Esophagus muscularis mucosa (tissue), 4 donors: ENCODE results near the gene AGBL1. TPM values are rescaled to one million over a fixed set of nuclear protein-coding genes. Genes with fewer than 3 reads are reported as not detected.

Experiments used
- DNase-seq: peaks from one replicate; pipeline ENCODE4 v3.0.0-alpha.2; 2017; ENCODE audit errors: extremely low spot score
- H3K27ac ChIP-seq, 4 donors: fragments of 200-600 bp; sonication (generic); replicated peaks in 1 of 4; 1 replicate in 3 of 4; 2 replicates in 1 of 4; pipeline ENCODE4 v1.5.1; 2016 to 2019; ENCODE audit warnings: mild to moderate bottlenecking in 1 of 4
- H3K27me3 ChIP-seq, 4 donors: fragments of 200-600 bp; sonication (generic); one replicate each; pipeline versions ENCODE4 v1.5.1 to v1.6.0; 2016 to 2019
- H3K36me3 ChIP-seq, 4 donors: fragments of 200-600 bp; sonication (generic); one replicate each; pipeline ENCODE4 v1.5.1; 2016 to 2019
- H3K4me1 ChIP-seq, 4 donors: fragments of 200-600 bp; sonication (generic); one replicate each; pipeline ENCODE4 v1.5.1; 2016 to 2019
- H3K4me3 ChIP-seq, 4 donors: fragments of 200-600 bp; sonication (generic); 1 replicate in 2 of 4; 2 replicates in 2 of 4; pipeline ENCODE4 v1.5.1; 2016 to 2019; ENCODE audit warnings: mild to moderate bottlenecking in 4 of 4, moderate library complexity in 1 of 4
- H3K9me3 ChIP-seq, 4 donors: fragments of 200-600 bp; sonication (generic); 1 replicate in 3 of 4; 2 replicates in 1 of 4; pipeline ENCODE4 v1.5.1; 2016 to 2019
- EP300 ChIP-seq: sonication (generic); formaldehyde crosslinking; IDR thresholded peaks from one replicate; pipeline ENCODE4 v1.6.1; 2017; ENCODE audit warnings: antibody characterized with exemption
- POLR2A ChIP-seq: fragments of 450-650 bp; IDR thresholded peaks from one replicate; pipeline ENCODE4 v1.6.1; 2017; ENCODE audit warnings: antibody characterized with exemption, moderate library complexity, mild to moderate bottlenecking, low read depth
- POLR2AphosphoS5 ChIP-seq, 2 donors: sonication (generic); formaldehyde crosslinking; IDR thresholded peaks; one replicate each; pipeline ENCODE4 v1.6.1; 2017; ENCODE audit warnings: antibody characterized with exemption in 2 of 2
- WGBS: methylation state at CpG from one replicate; pipeline ENCODE4 v1.1.5; 2018; 5-methylcytosine and 5-hydroxymethylcytosine counted together
- intact Hi-C: fragments of 100-400 bp; cut with DNase I; formaldehyde crosslinking; loops from one replicate; pipeline ENCODE4 v1.15.1; 2023
- total RNA-seq, 4 donors: library from RNA; depleted of rRNA; stranded (reverse); fragments of >200 nt; gene quantifications; one replicate each; pipeline versions ENCODE4 v1.1.0 to v1.2.1, GENCODE V29; 2016
- TF ChIP-seq, protein P1 (sequence below), 3 experiments: fragments of 200-600 bp in 2 of 3; fragments of 450-650 bp in 1 of 3; sonication (generic) in 2 of 3; IDR thresholded peaks; one replicate each; pipeline ENCODE4 v1.5.1; 2017 to 2019; ENCODE audit warnings: antibody characterized with exemption in 3 of 3, mild to moderate bottlenecking in 2 of 3, moderate library complexity in 1 of 3

The AGBL1 gene
- total RNA-seq, 4 donors from 2014 or later = 0.06 TPM; not detected in 3

DNA sequence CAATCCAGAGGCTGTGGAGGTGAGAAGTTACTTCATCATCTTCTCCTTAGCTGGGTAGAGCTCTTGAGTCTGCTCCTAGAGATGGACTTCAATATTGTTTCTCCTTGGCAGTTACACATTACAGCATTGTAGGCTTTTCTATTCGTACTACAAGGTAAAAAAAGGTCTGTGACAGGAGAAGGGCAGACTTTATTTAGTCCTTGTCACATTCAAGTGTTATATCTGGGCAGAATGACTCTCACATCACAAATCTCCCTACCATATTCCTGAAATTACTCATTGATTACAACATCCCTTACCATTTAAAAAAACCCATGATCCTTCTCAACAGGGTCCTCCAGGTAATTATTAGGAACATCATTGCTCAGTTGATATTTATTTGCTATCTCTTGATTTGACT is 75.0 kb downstream of the AGBL1 start:
- 65% methylated on average over 1 of the region's 1 CpG for WGBS
- DNase-seq = no peak
- intact Hi-C loops = no loop called here
- H3K27ac ChIP-seq = no peak overlapping the region
- no peaks in the 10 kb centered on the region for H3K27me3 ChIP-seq
- H3K4me3 ChIP-seq = no peak overlapping the region
- H3K9me3 ChIP-seq = peaks cover 0 to 13% (median 0%) of the 10 kb centered on the region in 4 donors
- TF ChIP-seq POLR2A (no peak), EP300 (no peak), POLR2AphosphoS5 (IDR thresholded peaks at IDR 0.05) (no peak)
- TF ChIP-seq, protein P1, sequence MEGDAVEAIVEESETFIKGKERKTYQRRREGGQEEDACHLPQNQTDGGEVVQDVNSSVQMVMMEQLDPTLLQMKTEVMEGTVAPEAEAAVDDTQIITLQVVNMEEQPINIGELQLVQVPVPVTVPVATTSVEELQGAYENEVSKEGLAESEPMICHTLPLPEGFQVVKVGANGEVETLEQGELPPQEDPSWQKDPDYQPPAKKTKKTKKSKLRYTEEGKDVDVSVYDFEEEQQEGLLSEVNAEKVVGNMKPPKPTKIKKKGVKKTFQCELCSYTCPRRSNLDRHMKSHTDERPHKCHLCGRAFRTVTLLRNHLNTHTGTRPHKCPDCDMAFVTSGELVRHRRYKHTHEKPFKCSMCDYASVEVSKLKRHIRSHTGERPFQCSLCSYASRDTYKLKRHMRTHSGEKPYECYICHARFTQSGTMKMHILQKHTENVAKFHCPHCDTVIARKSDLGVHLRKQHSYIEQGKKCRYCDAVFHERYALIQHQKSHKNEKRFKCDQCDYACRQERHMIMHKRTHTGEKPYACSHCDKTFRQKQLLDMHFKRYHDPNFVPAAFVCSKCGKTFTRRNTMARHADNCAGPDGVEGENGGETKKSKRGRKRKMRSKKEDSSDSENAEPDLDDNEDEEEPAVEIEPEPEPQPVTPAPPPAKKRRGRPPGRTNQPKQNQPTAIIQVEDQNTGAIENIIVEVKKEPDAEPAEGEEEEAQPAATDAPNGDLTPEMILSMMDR (IDR thresholded peaks at IDR 0.05) = no peak
- no peaks in the 10 kb centered on the region for H3K36me3 ChIP-seq
- no peaks in the 10 kb centered on the region for H3K4me1 ChIP-seq

DNA sequence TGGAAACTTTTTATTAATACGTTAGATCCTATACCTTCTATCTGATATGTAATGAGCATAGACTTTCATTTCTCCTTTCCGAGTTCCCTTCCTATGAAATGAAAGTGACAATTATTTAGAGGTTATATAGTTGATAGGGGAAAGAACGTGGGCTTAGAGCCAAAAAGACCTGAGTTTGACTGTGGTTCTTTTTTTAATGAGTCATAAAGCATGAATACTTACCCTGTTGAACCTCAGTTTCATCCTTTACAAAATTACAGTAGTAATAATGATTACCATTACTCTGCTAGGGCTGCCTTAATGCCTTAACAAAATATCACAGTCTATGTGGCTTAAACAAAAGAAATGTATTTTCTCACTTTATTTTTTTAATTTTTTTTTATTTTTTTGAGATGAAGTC is 75.9 kb downstream of the AGBL1 start:
- TF ChIP-seq POLR2A (no peak), POLR2AphosphoS5 (IDR thresholded peaks at IDR 0.05) (no peak)
- DNase-seq = no peak
- H3K4me3 ChIP-seq = no peak overlapping the region
- H3K9me3 ChIP-seq = peaks cover 0 to 13% (median 0%) of the 10 kb centered on the region in 4 donors
- H3K36me3 ChIP-seq = no peaks in the 10 kb centered on the region
- H3K27me3 ChIP-seq = no peaks in the 10 kb centered on the region
- 62% methylated on average over 3 of the region's 3 CpGs for WGBS
- no peaks in the 10 kb centered on the region for H3K4me1 ChIP-seq
- intact Hi-C loops = no loop called here
- no peak overlapping the region for H3K27ac ChIP-seq

DNA sequence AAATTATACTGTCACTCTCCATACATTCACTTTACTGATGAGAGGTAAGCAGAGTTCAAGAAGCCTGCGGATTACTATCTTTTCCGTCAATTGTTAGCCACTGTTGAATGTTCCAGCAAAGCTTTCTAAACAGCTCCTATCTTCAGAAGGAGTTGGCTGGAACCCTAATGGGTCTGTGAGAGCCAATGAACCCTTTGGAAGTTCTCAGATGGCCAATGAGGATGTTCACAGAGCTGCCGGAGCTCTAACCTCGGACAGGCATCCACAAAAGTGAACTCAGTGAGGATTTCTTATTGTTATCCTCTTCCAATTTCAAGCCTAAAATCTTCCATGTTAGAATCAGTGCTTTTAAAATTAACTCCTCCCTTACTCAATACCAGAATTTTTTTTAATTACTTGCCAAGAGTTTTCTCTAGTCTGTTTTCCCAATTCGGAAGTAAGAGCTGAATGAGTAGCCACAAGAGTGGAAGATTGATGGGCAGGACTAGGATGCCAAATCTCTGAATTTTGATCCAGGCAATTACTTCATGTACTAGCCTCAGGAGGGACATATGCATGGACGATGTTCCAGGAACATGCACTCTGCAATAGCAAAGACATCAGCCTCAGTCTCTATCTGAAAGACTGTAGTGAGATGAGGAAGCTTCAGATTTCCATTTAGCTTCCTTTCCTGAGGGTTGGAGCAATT is 78.1 kb downstream of the AGBL1 start:
- peaks cover 0 to 4% (median 0%) of the 10 kb centered on the region in 4 donors for H3K9me3 ChIP-seq
- TF ChIP-seq EP300 (no peak), POLR2A (no peak), POLR2AphosphoS5 (IDR thresholded peaks at IDR 0.05) (no peak)
- TF ChIP-seq, protein P1 (IDR thresholded peaks at IDR 0.05) = no peak
- 81% methylated on average over 6 of the region's 6 CpGs for WGBS
- no peaks in the 10 kb centered on the region for H3K4me1 ChIP-seq
- H3K27me3 ChIP-seq = no peaks in the 10 kb centered on the region
- H3K4me3 ChIP-seq = no peak overlapping the region
- H3K36me3 ChIP-seq = no peaks in the 10 kb centered on the region
- intact Hi-C loops = no loop called here
- no peak for DNase-seq
- no peak overlapping the region for H3K27ac ChIP-seq

DNA sequence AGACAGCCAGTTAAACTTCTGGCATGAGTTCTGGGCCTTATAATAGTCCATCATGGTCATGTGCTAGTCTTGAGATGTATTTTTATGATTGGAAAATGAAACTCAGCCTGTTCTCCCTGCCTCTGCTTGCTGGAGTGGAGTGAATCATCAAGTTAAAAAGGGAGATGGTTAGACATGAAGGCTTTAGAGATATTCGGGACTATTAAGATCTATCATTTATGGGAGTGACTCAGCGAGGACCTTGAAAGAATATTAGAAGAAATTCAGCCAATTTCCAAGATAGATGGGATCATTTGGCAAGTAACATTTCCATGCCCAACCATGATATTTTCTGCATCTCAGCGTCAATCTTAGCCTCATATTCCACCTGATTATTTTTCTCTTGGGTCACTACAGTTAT is 79.8 kb downstream of the AGBL1 start:
- DNase-seq = no peak
- H3K9me3 ChIP-seq = no peaks in the 10 kb centered on the region
- no peaks in the 10 kb centered on the region for H3K27me3 ChIP-seq
- H3K4me3 ChIP-seq = no peak overlapping the region
- H3K4me1 ChIP-seq = peaks cover 0 to 11% (median 9%) of the 10 kb centered on the region in 4 donors
- 86% methylated on average over 3 of the region's 3 CpGs for WGBS
- intact Hi-C loops = no loop called here
- TF ChIP-seq, protein P1 (IDR thresholded peaks at IDR 0.05) = no peak
- TF ChIP-seq POLR2AphosphoS5 (IDR thresholded peaks at IDR 0.05) = no peak
- H3K27ac ChIP-seq = no peak overlapping the region
- H3K36me3 ChIP-seq = no peaks in the 10 kb centered on the region

DNA sequence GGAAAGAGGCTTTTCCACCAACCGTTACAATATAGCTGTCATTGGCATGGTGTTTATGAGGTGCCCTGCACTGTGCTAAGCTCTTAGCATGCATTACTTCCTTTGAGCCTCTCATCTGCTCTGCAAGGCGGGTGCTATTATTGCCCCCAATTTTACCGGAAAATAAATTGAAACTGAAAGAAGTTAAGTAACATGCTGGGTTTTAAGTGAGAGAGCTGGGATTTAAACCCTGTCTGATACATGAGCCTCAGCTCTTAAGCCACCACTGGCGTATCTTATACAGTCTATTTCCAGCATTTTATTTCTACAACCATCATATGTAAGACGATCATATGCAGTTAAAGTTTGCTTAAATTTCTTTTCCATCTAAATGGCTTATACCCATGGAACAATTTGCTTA is 81.6 kb downstream of the AGBL1 start:
- H3K27me3 ChIP-seq = no peaks in the 10 kb centered on the region
- no peak overlapping the region for H3K4me3 ChIP-seq
- no peaks in the 10 kb centered on the region for H3K36me3 ChIP-seq
- no peak overlapping the region for H3K27ac ChIP-seq
- H3K9me3 ChIP-seq = no peaks in the 10 kb centered on the region
- TF ChIP-seq EP300 = no peak
- TF ChIP-seq POLR2AphosphoS5 (IDR thresholded peaks at IDR 0.05) = no peak
- TF ChIP-seq, protein P1 (IDR thresholded peaks at IDR 0.05) = no peak
- TF ChIP-seq POLR2A = no peak
- DNase-seq = no peak
- intact Hi-C loops = no loop called here
- WGBS = 67% methylated on average over 5 of the region's 5 CpGs
- peaks cover 0 to 21% (median 12%) of the 10 kb centered on the region in 4 donors for H3K4me1 ChIP-seq
